ENCODE data around the gene EFHC1. TPM values are rescaled to one million over a fixed set of nuclear protein-coding genes. Genes with fewer than 3 reads are reported as not detected.
A peak's percentile ranks its signal among the peaks of the same experiment; 100 is the strongest.

EFHC1 gene
- total and polyA plus RNA-seq, 2 of the 13 experiments (the other 11 are each of a cell fraction or from before 2014, with no cell fraction given), result 23.4 to 29.5 TPM

GRCh38 chr6:52571099-52571755 lies 151.1 kb downstream of the EFHC1 start:
- Histone ChIP-seq H3K27me3 (ENCODE audit: control insufficient read depth in 1 of 2, insufficient read depth in 2 of 2, low read length in 2 of 2) (no peaks in the 10 kb centered on the region; a peak in 1 of 5 replicates), H3K79me2 (ENCODE audit: insufficient read depth, low read length) (peaks cover 100% of the 10 kb centered on the region), H3K27ac (ENCODE audit: extremely low read length, insufficient read depth, low read length) (peak overlapping the region; percentile 21), H2AFZ (ENCODE audit: low read length) (no peak overlapping the region), H3K4me2 (ENCODE audit: low read depth, low read length) (peak overlapping the region; percentile 21; the same call in 1 of the 2 replicates), H3K9ac (ENCODE audit: insufficient read depth, low read depth, low read length) (no peak overlapping the region), H3K36me3 (replicated peaks in 1 of 2; ENCODE audit: control insufficient read depth in 1 of 2, insufficient read depth in 2 of 2, low read length in 2 of 2) (peaks cover 8 to 48% of the 10 kb centered on the region in 2 experiments), H4K20me1 (ENCODE audit: insufficient read depth, low read length) (peaks cover 88% of the 10 kb centered on the region), H3K9me3 (ENCODE audit: low read length) (no peaks in the 10 kb centered on the region), H3K4me3 (replicated peaks in 1 of 3; ENCODE audit: insufficient read depth in 1 of 3, low read depth in 2 of 3, low read length in 3 of 3) (no peak overlapping the region), H3K4me1 (ENCODE audit: insufficient read depth, low read length) (peaks cover 94% of the 10 kb centered on the region)
- in situ Hi-C loops (cut with HindIII; ENCODE audit: extremely low pct_ligation_motif_present, low pct_unique_long_range_greater_than_20kb) (no loop called here), intact Hi-C loops (cut with micrococcal nuclease; ENCODE audit: unreplicated experiment) (loop anchor here (5.0 kb wide), 1 partner anchor 69 kb away; no protein-coding TSS in a partner anchor)
- TF ChIP-seq RFX1 (IDR thresholded peaks at IDR 0.05) (peak; percentile 11; the same call in 1 of the 2 replicates), STAG1 (CRISPR knock-in tag; IDR thresholded peaks at IDR 0.05) (no peak), ISX (CRISPR knock-in tag; conservative IDR thresholded peaks at IDR 0.05) (no peak), ARNT2 (CRISPR knock-in tag; IDR thresholded peaks at IDR 0.05; ENCODE audit: low read depth) (no peak), ZHX1 (CRISPR knock-in tag; IDR thresholded peaks at IDR 0.05; ENCODE audit: low read depth) (no peak), ZNF777 (CRISPR knock-in tag; IDR thresholded peaks at IDR 0.05) (no peak), DR1 (CRISPR knock-in tag; IDR thresholded peaks at IDR 0.05) (no peak), ZBTB1 (CRISPR knock-in tag; IDR thresholded peaks at IDR 0.05; ENCODE audit: borderline replicate concordance) (no peak), ZNF570 (CRISPR knock-in tag; IDR thresholded peaks at IDR 0.05; ENCODE audit: borderline replicate concordance) (no peak), RBM39 (IDR thresholded peaks at IDR 0.05; ENCODE audit: low read depth, low read length, poor library complexity, severe bottlenecking) (no peak), NFATC3 (CRISPR knock-in tag; IDR thresholded peaks at IDR 0.05) (no peak), SIN3A (IDR thresholded peaks at IDR 0.05; ENCODE audit: borderline replicate concordance, low read depth, low read length) (no peak)
- TF ChIP-seq, protein P1, sequence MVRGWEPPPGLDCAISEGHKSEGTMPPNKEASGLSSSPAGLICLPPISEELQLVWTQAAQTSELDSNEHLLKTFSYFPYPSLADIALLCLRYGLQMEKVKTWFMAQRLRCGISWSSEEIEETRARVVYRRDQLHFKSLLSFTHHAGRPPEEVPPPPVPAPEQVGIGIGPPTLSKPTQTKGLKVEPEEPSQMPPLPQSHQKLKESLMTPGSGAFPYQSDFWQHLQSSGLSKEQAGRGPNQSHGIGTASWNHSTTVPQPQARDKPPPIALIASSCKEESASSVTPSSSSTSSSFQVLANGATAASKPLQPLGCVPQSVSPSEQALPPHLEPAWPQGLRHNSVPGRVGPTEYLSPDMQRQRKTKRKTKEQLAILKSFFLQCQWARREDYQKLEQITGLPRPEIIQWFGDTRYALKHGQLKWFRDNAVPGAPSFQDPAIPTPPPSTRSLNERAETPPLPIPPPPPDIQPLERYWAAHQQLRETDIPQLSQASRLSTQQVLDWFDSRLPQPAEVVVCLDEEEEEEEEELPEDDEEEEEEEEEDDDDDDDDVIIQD (CRISPR knock-in tag; IDR thresholded peaks at IDR 0.05; ENCODE audit: low read depth), result 0 out of 2 replicates have a peak, but pooled peaks have one; percentile 30
- no peak for DNase-seq (ENCODE audit: low spot score)
- ChIA-PET CTCF (ENCODE audit: low intra/inter-chr PET ratio, low total read pairs) (no interaction called here), POLR2A (interaction anchor here (1.2 to 2.8 kb wide), 3 partner anchors 18 to 27 kb away, joined by 3 to 8 read pairs (median 4); no protein-coding TSS in a partner anchor)
- no TSS peak for BruUV-seq (replicated peaks)
- no peak for FAIRE-seq
- ATAC-seq, result no peak
- WGBS (ENCODE audit: low lambda C conversion rate), result 89% methylated on average over 10 of the region's 10 CpGs
